Suprapubic skin (tissue), 4 donors: Measurements from ENCODE around the gene EPHB3.

Experiments
- POLR2A ChIP-seq, 2 donors: fragments of 450-650 bp; IDR thresholded peaks; one replicate each; pipeline ENCODE4 v1.6.1; 2017; ENCODE audit warnings: antibody characterized with exemption in 2 of 2, mild to moderate bottlenecking in 2 of 2, moderate library complexity in 2 of 2
- POLR2AphosphoS5 ChIP-seq, 3 donors: sonication (generic); formaldehyde crosslinking; IDR thresholded peaks; one replicate each; pipeline ENCODE4 v1.6.1; 2017; ENCODE audit warnings: antibody characterized with exemption in 3 of 3
- TF ChIP-seq, protein P1 (sequence below), 2 donors: fragments of 200-600 bp in 1 of 2; fragments of 450-650 bp in 1 of 2; sonication (generic) in 1 of 2; IDR thresholded peaks; one replicate each; pipeline ENCODE4 v1.5.1; 2016 to 2019; ENCODE audit warnings: antibody characterized with exemption in 2 of 2, mild to moderate bottlenecking in 1 of 2, moderate library complexity in 1 of 2

DNA sequence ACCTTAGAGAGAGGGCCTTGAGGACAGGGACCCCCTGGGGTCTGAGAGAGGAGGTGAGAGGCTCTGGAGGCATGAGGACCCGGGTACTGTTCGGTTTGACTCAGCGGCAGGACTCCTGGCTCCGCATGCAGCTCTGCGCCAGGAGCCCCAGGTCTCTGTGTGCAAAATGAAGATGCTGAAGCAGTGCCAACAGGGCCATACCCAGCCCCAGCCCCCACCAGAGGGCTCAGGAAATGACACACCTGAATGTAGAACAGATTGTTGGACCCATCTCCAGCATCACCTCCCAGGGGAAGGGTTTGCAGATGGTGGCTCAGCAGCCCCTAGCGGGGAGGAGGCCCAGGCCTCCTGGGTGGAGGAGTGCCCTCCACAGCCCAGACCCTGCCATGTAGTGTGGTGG is 30.2 kb downstream of the EPHB3 start:
- TF ChIP-seq, protein P1, sequence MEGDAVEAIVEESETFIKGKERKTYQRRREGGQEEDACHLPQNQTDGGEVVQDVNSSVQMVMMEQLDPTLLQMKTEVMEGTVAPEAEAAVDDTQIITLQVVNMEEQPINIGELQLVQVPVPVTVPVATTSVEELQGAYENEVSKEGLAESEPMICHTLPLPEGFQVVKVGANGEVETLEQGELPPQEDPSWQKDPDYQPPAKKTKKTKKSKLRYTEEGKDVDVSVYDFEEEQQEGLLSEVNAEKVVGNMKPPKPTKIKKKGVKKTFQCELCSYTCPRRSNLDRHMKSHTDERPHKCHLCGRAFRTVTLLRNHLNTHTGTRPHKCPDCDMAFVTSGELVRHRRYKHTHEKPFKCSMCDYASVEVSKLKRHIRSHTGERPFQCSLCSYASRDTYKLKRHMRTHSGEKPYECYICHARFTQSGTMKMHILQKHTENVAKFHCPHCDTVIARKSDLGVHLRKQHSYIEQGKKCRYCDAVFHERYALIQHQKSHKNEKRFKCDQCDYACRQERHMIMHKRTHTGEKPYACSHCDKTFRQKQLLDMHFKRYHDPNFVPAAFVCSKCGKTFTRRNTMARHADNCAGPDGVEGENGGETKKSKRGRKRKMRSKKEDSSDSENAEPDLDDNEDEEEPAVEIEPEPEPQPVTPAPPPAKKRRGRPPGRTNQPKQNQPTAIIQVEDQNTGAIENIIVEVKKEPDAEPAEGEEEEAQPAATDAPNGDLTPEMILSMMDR (IDR thresholded peaks at IDR 0.05) = no peak
- TF ChIP-seq POLR2A (IDR thresholded peaks at IDR 0.05) (no peak), POLR2AphosphoS5 (IDR thresholded peaks at IDR 0.05) (no peak)
